Stimulated activated effector memory CD8-positive, alpha-beta T cell treated with anti-CD3 and anti-CD28 coated beads, Interleukin-12 subunit alpha, Interleukin-12 subunit beta, amount 100 ng/mL, for 72 hours (primary cell): ENCODE data around the gene MYRF.

ENCODE experiments used
- ATAC-seq: fragments of 150-1000 bp; cut with Tn5 transposase; 2 replicates; pipeline ENCODE4 v1.10.0; 2021
- DNase-seq, 2 donors: peaks; one replicate each; pipeline ENCODE4 v3.0.0; 2021 to 2022; ENCODE audit warnings: low spot score in 2 of 2
- H3K27ac Mint-ChIP-seq: one replicate; pipeline ENCODE4 v1.8.0; 2022; ENCODE audit warnings: mild to moderate bottlenecking, mixed read lengths
- H3K36me3 Mint-ChIP-seq: one replicate; pipeline ENCODE4 v1.8.0; 2022; ENCODE audit warnings: mild to moderate bottlenecking, mixed read lengths
- H3K4me1 Mint-ChIP-seq: one replicate; pipeline ENCODE4 v1.8.0; 2022; ENCODE audit warnings: mixed read lengths
- H3K4me3 Mint-ChIP-seq: one replicate; pipeline ENCODE4 v1.8.0; 2022; ENCODE audit warnings: mild to moderate bottlenecking, mixed read lengths
- H3K9me3 Mint-ChIP-seq: one replicate; pipeline ENCODE4 v1.8.0; 2022; ENCODE audit warnings: mixed read lengths

The MYRF gene

GRCh38 chr11:61795876-61796526 lies 43.6 kb downstream of the MYRF start:
- H3K27ac Mint-ChIP-seq: no peak overlapping the region
- H3K4me1 Mint-ChIP-seq: peaks cover 26% of the 10 kb centered on the region
- peaks cover 96% of the 10 kb centered on the region for H3K36me3 Mint-ChIP-seq
- no peak overlapping the region for H3K4me3 Mint-ChIP-seq
- DNase-seq (no peak), ATAC-seq (no peak)
- H3K9me3 Mint-ChIP-seq: no peaks in the 10 kb centered on the region

- Mint-ChIP-seq H3K27ac (no peak overlapping the region), H3K4me1 (peaks cover 17% of the 10 kb centered on the region), H3K4me3 (no peak overlapping the region), H3K36me3 (peaks cover 98% of the 10 kb centered on the region), H3K9me3 (no peaks in the 10 kb centered on the region)
- peak; percentile 43 to 65 for DNase-seq
- no peak for ATAC-seq
Observed at GRCh38 chr11:61797263-61797944, 45.0 kb downstream of the MYRF start.

- Mint-ChIP-seq H3K9me3 (no peaks in the 10 kb centered on the region), H3K4me1 (peaks cover 11% of the 10 kb centered on the region), H3K4me3 (no peak overlapping the region), H3K36me3 (peaks cover 93% of the 10 kb centered on the region), H3K27ac (peak overlapping the region; percentile 20)
- no peak for ATAC-seq
- no peak for DNase-seq
Observed at GRCh38 chr11:61799665-61800284, 47.3 kb downstream of the MYRF start.

DNA sequence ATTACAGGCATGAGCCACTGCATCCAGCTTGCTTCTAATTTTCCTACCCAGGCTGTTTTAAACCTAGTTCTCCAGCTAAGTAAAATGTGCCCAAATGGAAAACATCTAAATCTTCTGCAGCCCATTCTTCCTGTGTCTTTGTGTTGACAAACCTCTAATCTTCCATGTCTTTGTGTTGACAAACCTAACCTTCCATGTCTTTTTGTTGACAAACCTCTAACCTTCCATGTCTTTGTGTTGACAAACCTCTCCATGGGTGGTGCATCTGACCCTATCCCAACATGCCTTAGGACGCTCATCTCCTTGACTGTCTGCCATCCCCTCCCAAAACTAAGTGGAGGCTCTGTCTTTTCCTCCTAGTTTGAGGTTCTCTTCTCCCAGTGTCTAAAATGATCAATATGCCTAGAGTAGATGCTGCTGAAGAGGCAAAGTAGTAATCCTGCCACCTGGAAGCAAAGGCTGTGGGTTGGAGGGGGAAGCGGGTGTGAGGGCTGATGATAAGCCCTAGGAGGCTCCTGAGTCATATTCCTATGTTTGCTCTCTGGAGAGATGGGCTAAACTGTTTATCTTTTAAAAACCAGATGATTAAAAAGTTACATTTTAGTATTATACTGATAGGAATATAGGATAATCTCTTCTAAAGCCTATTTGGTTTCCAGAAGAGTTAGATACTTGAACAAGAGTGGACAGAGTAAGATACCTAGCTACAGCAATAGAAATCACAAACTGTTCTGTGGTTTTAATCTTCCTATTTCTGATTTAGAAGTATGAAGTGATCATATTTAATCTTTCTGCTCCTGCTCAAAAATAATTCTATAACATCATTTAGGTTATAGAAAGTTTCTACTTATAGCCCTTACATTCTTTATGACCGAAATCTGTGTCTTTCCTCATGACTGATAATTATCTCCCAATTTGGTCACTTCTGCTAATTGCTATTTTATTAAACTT lies 48.2 kb downstream of the MYRF start:
- Mint-ChIP-seq H3K4me1 (peaks cover 11% of the 10 kb centered on the region), H3K36me3 (peaks cover 90% of the 10 kb centered on the region), H3K9me3 (no peaks in the 10 kb centered on the region), H3K4me3 (no peak overlapping the region), H3K27ac (no peak overlapping the region)
- no peak for DNase-seq
- no peak for ATAC-seq

- DNase-seq (no peak), ATAC-seq (no peak)
- peak overlapping the region; percentile 58 for H3K27ac Mint-ChIP-seq
- no peaks in the 10 kb centered on the region for H3K9me3 Mint-ChIP-seq
- H3K36me3 Mint-ChIP-seq: peaks cover 85% of the 10 kb centered on the region
- H3K4me3 Mint-ChIP-seq: no peak overlapping the region
- no peaks in the 10 kb centered on the region for H3K4me1 Mint-ChIP-seq
Observed at GRCh38 chr11:61802605-61803004, 50.2 kb downstream of the MYRF start.

GRCh38 chr11:61803889-61804647 lies 51.6 kb downstream of the MYRF start:
- no peaks in the 10 kb centered on the region for H3K4me1 Mint-ChIP-seq
- H3K36me3 Mint-ChIP-seq: peaks cover 85% of the 10 kb centered on the region
- H3K27ac Mint-ChIP-seq: peak overlapping the region; percentile 6
- ATAC-seq (no peak), DNase-seq (no peak)
- no peak overlapping the region for H3K4me3 Mint-ChIP-seq
- H3K9me3 Mint-ChIP-seq: no peaks in the 10 kb centered on the region

DNA sequence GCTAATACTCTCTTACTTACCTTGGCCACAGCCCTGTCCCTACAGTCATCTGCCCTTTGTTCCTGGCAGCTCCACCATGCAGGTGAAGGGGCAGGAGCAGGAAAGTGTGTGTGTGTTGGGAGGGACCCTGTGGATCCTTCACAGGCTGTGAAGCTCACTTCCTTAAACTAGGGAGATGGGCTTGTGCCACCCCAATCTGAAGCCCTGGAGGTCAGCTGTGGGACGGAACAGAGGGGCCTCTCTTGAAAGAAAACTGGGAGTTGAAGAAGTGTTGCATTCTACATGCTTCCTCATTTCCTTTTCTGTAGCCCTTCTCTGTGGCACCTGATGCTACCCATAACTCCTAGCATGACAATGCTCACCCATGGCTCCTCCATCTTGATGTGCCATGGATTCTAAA lies 52.7 kb downstream of the MYRF start:
- no peak for ATAC-seq
- Mint-ChIP-seq H3K9me3 (no peaks in the 10 kb centered on the region), H3K36me3 (peaks cover 85% of the 10 kb centered on the region), H3K4me3 (no peak overlapping the region), H3K4me1 (no peaks in the 10 kb centered on the region), H3K27ac (no peak overlapping the region)
- DNase-seq: no peak

DNA sequence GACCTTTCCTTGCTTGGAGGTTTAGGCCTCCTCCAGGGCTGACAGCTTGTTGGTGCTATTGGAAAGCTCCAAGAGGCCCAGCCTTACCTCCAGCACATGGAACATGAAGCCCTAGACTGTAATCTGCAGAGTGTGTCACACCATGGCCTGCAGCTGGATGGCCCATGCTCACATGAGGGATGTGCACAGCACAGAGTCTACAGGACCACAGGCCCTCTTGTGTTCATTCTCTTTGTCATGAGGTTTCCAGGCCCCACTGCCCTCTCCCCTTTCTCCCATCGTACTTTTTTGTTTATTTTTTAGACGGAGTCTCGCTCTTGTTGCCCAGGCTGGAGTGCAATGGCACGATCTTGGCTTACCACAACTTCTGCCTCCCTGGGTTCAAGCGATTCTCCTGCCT lies 54.3 kb downstream of the MYRF start:
- ATAC-seq (no peak), DNase-seq (no peak)
- no peak overlapping the region for H3K4me3 Mint-ChIP-seq
- no peaks in the 10 kb centered on the region for H3K9me3 Mint-ChIP-seq
- H3K36me3 Mint-ChIP-seq: peaks cover 87% of the 10 kb centered on the region
- peak overlapping the region; percentile 45 for H3K27ac Mint-ChIP-seq
- no peaks in the 10 kb centered on the region for H3K4me1 Mint-ChIP-seq

GRCh38 chr11:61810671-61811175 lies 58.3 kb downstream of the MYRF start:
- no peak for DNase-seq
- ATAC-seq: no peak
- Mint-ChIP-seq H3K4me3 (no peak overlapping the region), H3K4me1 (peaks cover 12% of the 10 kb centered on the region), H3K27ac (no peak overlapping the region), H3K36me3 (peaks cover 84% of the 10 kb centered on the region), H3K9me3 (no peaks in the 10 kb centered on the region)

DNA sequence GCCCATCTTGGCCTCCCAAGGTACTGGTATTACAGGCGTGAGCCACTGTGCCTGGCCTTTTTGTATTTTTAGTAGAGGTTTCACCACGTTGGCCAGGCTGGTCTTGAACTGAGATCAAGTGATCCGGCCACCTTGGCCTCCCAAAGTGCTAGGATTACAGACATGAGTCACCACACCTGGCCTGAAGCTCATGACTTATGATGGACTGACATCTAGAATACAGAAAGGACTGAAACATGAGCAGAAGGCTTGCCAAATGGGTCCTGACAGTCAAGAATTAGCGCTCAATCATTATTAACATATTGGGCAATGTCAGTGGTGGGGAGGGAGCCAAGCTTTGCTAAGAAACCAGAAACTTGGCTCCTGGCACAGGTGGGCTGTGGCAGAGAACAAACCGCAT lies 59.4 kb downstream of the MYRF start:
- H3K27ac Mint-ChIP-seq: no peak overlapping the region
- no peak overlapping the region for H3K4me3 Mint-ChIP-seq
- no peak for ATAC-seq
- H3K9me3 Mint-ChIP-seq: no peaks in the 10 kb centered on the region
- DNase-seq: no peak
- peaks cover 83% of the 10 kb centered on the region for H3K36me3 Mint-ChIP-seq
- H3K4me1 Mint-ChIP-seq: peaks cover 18% of the 10 kb centered on the region

DNA sequence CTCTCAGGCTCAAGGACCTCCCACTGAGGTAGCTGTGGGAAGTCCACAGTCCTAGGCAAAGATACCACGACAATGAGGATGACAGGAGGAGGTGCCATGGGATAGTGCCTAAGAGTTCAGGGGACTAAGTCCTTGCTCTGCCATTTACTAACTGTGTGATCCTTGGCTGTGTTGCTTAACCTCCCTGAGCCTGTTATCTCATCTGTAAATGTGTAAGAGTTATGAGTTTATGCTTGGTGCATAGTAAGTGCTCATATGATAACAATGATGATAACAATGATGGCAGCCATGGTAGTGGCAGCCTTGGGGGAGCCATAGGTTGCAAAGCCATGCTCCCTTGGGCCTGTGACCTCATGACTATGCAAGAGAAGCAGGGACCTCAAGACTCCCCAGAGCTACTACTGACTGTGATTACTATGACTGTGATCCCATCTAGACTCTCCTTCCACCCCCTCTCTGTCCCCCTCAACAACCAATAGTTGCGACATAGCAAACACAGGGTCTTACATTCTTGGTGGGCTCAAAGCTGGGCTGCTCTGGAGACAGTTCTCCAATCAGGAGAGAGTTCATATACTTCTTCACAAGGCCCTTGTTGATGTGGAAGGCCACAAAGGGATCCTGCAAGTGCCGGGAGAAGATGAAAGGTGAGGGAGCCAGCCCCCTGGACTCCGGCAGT lies 60.4 kb downstream of the MYRF start:
- Mint-ChIP-seq H3K27ac (no peak overlapping the region), H3K9me3 (no peaks in the 10 kb centered on the region), H3K4me3 (no peak overlapping the region), H3K36me3 (peaks cover 72% of the 10 kb centered on the region), H3K4me1 (peaks cover 18% of the 10 kb centered on the region)
- no peak for DNase-seq
- ATAC-seq: no peak

DNA sequence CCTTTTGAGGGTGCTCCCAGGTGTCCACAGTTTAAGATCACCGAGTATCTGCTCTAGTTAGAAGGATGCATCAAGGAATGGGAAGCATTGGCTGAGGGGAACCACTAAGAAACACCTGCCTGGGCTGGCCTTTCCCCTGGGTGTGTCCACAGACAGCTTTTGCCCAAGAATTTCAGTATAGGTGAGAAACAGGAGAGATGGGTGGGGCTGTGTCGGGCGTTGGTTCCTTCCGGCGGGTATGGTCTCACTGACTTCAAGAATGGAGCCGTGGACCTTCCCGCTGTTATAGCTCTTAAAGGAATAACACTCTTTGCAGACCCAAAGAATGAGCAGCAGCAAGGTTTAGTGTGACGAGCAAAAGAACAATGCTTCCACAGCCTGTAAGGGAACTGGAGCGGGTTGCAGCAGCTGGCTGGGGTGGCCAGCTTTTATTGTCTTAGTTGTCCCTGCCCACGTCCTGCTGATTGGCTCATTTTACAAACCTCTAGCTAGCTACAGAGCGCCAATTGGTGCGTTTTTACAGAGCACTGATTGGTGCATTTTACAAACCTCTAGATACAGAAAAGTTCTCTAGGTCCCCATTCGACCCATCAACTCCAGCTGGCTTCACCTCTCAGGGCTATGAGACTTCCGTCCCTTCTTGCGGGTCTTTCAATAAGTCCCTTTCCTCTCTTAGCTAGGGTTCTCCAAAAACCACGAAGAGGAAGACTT lies 62.0 kb downstream of the MYRF start:
- DNase-seq (no peak), ATAC-seq (peak; percentile 6)
- Mint-ChIP-seq H3K9me3 (no peaks in the 10 kb centered on the region), H3K27ac (peak overlapping the region; percentile 92), H3K36me3 (peaks cover 57% of the 10 kb centered on the region), H3K4me1 (peaks cover 18% of the 10 kb centered on the region), H3K4me3 (peak overlapping the region; percentile 96)

DNA sequence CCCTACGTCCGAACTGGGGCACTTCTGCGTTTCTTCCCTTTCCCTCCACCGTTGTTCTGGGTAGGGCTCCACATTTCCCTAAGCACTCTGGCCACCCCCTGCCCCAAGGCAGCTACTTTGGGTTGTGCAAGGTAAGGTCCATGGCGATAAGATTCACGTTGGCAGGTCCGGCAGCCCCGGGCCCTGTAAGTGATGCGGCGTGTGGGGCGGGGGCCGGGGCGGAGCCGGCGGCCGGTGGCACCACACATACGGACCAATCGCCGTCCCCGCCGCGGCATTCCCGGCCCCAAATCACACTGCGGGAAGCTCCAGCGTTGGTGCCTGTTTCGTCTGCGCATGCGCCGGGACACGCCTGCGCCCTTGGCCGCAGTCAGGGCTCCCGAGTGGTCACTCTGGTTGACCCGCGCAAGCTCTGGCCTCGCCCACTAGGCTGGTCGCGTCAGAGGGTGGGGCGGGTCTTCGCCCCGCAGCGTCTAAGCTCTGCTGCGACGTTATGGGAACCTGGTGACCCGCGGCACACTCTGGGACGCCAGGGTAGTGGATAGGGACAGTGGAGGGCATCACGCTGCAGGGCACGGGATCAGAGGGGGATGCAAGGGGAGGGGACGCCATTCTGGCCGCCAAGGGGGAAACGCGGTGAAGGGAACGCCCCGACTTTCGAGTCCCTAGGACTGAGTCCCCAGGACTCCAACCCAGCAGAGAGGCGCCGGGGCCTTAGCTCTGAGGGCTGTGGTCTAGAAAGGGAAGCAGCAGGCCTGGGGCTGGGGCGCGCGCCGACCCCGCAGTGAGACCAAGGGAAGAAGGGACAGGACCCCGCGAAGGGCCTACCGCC lies 62.7 kb downstream of the MYRF start:
- Mint-ChIP-seq H3K36me3 (peaks cover 49% of the 10 kb centered on the region), H3K9me3 (no peaks in the 10 kb centered on the region), H3K27ac (peak overlapping the region; percentile 92), H3K4me1 (peaks cover 18% of the 10 kb centered on the region), H3K4me3 (peak overlapping the region; percentile 96)
- ATAC-seq (peak; percentile 59), DNase-seq (peak; percentile 62 to 87)
